DMS79 (cell line): ENCODE results near the gene FRAS1.
"Not testable (repeated sequence)": the region's sequence is repeated elsewhere in the genome, so short reads cannot be mapped to it uniquely, and the experiment has no call there.

Experiments used
- DNase-seq: peaks from one replicate; lab custom pipeline; 2025; lab: John Stamatoyannopoulos, UW

FRAS1 gene, protein sequence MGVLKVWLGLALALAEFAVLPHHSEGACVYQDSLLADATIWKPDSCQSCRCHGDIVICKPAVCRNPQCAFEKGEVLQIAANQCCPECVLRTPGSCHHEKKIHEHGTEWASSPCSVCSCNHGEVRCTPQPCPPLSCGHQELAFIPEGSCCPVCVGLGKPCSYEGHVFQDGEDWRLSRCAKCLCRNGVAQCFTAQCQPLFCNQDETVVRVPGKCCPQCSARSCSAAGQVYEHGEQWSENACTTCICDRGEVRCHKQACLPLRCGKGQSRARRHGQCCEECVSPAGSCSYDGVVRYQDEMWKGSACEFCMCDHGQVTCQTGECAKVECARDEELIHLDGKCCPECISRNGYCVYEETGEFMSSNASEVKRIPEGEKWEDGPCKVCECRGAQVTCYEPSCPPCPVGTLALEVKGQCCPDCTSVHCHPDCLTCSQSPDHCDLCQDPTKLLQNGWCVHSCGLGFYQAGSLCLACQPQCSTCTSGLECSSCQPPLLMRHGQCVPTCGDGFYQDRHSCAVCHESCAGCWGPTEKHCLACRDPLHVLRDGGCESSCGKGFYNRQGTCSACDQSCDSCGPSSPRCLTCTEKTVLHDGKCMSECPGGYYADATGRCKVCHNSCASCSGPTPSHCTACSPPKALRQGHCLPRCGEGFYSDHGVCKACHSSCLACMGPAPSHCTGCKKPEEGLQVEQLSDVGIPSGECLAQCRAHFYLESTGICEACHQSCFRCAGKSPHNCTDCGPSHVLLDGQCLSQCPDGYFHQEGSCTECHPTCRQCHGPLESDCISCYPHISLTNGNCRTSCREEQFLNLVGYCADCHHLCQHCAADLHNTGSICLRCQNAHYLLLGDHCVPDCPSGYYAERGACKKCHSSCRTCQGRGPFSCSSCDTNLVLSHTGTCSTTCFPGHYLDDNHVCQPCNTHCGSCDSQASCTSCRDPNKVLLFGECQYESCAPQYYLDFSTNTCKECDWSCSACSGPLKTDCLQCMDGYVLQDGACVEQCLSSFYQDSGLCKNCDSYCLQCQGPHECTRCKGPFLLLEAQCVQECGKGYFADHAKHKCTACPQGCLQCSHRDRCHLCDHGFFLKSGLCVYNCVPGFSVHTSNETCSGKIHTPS (N-terminal part only)

DNA sequence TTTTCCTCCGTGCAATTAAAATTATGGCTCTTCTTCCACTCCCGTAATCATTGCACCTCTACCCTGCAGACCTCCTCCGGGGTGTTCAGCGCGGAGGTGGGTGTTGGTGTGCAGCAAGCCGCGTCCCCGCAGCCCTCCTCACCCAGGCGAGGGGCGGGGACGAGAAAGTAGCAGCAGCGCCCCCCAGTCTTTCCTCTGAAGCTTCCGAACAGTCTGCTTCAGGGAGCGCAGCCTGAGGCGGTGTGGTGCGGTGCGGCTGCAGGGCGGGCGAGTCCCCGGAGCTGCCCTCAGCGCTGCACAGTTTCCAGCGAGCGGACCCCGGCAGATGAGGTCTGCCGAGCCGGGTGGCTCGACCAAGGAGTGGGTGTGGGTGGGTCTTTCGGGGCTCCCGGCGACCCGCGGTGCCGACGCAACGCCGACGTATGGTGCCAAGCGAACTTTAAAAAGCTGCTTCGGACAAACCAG is at the start of gene FRAS1:
TSS of gene FRAS1 (plus strand) at position 189 of the 465 bp plus-strand sequence. CDS start 687 bp downstream, outside the sequence.
- peak; percentile 50 for DNase-seq

DNA sequence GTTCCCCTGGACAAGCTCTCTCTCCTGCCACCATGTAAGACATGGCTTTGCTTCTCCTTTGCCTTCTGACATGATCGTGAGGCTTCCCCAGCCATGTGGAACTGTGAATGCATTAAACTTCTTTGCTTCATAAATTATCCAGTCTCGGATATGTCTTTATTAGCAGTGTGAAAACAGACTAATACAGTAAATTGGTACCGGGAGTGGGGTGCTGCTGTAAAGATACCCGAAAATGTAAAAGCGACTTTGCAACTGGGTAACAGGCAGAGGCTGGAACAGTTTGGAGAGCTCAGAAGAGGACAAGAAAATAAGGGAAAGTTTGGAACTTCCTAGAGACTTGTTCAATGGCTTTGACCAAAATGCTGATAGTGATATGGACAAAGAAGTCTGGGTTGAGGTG is 46.1 kb upstream of the FRAS1 start:
- not testable (repeated sequence) for DNase-seq

DNA sequence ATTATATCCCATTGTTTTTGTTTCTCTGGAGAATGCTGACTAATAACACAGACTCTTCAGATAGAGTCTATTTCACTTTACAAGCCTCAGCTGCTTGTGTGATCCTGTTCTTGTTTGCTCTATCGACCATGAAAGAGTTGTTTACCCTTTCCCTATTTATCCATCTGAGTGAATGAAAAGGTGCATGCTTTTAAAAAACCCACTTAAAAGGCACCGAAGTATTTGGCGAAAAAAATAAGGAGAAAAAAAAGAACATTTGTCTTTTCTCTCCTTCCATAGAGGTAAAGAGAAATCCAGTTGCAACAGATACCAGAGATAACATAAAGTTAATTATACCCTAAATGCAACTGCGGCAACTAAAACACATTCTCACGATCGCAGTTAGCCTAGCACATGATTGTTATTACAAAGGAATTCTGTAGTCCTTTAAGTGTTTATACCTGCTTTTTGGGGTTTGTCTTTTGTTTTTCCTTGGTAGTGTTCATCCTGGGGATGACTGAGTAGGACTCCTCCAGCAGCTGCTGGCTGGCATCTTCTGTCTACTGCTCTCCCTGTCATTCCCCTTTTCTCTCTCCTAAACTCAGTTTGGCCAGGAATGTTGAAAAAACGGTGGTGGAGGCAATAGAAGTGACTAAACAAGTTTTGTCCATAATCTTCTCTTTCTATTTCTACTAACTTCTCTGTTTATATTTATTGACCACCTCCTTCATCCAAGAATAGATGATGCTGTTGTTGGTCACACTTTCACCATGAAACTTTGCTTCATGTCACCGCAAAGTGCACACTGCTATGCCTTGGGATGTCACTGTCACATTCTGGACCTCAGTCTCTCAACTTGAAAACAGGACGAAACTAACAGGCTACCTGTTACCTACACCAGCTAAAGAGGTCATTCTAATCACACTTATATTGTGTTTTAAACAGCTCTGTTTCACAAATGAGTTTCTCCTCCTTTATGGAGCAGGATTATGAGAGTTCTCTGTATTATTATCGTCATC is 41.9 kb upstream of the FRAS1 start:
- peak; percentile 97 for DNase-seq

DNA sequence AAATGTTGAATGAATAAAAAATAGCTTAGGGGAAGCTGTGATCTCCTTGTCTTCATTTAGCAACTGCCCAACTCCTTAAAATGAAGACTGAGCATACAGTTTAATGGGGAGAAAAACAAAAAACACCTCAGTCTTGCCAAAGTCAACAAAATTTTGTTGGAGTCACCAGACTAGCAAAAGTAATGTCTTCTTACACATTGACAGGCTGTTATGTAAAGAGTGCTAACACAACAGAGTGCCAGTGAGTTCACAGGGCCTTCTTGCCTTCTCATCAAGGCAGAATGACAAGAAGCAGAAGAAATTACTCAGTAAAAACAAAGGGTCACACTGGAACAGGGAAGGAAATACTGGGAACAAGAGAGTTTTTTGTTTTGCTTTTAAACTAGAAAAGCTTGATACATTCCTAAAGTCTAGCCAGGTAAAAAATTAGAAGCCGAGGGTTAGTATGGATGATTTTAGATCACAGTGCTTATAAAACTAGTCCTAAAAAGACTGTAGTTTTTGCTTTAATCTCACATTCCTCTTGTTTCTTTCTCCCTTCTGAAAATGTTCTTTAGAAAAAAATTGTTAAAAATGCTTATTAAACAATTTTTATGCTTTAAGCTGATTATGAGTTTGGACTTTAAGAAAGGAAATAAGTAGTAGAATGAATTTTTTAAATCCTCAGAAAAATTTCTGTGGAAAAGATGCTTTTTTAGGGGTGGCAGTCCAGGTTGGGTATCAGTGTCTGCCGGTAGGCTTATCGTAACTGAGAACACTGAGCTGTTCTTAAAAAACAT is 38.7 kb upstream of the FRAS1 start:
- no peak for DNase-seq

DNA sequence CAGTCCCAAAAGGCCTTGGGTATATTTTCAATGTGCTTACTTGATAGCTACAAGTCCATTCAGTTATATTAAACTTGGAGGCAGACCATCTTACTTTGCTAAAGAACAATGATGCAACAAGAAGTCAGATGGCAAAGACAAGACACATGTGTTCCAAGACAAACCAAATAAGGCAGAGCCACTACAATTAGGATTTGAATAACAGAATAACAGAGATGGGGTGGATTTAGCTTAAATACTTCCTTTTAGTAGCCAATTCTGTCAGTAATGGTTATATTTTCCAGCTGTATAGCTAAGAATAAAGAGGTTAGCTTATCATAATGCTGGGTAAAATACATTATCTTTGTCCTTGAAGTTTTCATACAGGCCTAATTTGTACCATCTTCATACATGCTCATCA is 37.7 kb upstream of the FRAS1 start:
- DNase-seq = no peak

DNA sequence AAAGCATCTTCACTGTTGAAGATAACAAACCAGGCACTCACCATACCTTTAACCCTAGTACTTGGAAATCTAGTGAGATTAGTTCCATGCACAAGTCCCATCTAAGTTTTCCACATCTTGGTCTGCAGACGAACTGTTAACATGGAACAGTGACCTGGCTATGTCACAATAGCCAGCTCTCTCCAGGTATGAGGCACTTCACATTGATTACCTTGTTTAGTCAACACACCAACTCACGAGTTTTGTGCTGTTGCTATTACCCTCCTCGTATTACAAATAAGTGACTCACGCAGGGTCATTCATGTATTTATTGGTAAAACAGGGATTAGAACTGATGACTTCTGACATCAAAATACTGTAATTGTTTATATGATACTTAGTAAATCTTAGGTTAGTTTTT is 36.4 kb upstream of the FRAS1 start:
- DNase-seq = no peak

DNA sequence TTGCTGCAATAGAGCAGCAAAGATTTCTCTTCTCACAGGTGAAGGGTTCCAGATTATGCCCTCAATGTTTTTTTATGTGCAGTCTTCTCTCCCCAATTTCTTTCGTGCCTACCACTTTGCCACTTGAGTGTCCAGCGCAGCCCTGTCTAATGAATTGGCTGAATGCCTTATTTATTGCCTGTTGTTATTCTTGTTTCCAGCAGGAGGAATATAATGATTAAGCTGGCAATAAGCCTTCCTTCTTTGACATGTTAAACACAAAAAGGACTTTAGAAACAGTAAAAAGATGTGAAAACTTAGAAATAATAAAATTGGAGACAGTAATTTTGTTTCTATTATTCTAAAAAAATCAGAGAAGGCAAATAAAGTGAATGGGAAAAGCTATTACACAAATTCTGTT is 34.6 kb upstream of the FRAS1 start:
- DNase-seq = peak; percentile 43

DNA sequence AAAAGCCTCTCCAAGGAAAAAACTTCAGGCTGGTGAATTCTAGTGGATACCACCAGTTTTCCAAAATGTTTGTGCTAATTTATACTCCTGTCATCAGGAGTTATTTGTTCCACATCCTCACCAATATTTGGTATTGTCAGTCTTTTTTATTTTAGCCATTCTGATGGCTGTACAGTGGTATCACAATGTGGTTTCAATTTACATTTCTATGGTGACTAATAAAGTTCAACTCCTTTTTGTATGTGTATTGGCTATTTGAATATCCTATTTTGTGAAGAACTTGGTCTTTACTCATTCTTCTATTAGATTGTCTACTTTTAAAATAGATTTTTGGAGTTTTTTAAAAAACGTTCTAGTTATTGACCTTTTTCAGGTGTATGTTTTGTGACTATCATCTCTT is 33.0 kb upstream of the FRAS1 start:
- DNase-seq = no peak

DNA sequence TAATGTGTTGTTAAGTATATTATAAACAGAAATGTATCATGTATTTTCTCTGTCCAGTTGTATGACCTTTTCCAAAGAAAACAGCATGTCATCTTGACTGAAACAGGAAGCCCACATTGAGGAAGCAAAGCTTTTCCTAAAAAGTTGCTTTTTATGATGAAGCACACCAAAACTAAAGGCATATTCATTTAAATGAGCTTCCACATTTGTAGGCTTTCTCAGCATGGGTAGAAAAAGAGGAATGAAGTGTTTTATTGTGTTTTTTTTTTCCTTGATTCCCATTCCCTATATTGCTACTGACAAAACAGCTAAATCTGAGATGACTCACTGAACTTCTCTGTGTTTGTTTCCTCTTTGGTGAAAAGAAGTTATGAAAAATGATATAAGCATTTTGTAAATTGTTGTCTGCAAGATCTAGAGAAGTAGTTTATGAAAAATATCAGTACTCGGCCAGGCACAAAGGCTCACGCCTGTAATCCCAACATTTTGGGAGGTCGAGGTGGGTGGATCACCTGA is 32.5 kb upstream of the FRAS1 start:
- DNase-seq = no peak

DNA sequence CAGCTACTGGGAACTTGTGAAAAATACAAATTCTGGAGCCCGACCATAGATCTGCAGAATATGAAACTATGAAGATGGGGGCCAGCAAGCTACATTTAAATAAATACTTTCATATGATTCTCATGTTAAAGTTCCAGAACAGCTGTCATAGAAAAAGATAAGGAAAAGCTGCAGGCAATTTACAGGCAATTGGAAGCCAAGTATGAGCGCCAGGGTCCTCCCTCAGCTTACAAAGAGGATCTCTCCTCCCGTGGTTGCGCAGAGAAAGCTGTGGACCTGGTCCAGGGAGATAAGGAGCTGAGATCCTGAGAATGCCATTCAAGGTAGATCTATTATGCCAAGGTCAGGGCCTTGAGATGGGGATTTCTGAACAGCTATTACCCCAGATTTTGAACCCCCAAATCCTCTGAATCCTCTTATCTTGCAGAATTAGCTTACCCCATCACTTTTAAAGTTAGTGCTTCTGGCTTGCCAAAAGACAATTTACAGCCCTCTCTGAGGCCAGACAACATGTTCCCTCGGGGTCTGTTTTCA is 25.6 kb upstream of the FRAS1 start:
- DNase-seq = peak; percentile 21

DNA sequence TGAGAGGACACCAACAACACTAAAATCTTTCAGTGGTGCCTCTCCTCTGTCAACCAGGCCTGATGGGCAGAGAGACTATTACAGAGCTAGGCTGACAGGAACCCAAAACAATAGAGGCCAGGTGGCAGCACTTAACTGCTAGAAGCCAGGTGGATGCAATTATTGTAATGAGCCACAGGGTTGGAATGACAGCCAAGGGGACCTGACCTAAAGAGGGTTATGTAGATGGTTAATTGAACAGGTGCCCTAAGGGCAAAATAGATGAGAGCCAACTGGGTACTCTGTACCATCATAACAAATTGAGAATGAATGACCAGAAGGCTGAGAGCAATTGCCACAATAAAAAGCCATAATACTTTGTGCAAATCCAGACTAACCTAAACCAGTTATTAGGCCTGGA is 24.7 kb upstream of the FRAS1 start:
- DNase-seq = peak; percentile 94

DNA sequence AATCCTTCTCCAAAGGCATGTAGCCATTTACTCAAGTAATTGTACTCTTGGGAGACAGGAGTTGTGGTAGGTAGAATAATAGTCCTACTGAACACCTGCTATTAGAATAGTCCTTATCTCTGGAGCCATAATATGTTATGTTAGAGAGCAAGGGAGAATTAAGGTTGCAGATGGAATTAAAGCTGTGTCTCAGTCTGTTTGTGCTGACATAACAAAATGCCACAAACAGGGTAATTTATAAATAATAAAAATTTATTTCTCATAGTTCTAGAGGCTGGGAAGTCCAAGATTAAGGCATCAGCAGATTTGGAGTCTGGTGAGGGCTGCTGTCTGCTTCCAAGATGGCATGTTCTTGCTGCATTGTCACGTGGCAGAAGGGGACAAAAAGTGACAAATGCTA is 24.2 kb upstream of the FRAS1 start:
- DNase-seq = no peak

DNA sequence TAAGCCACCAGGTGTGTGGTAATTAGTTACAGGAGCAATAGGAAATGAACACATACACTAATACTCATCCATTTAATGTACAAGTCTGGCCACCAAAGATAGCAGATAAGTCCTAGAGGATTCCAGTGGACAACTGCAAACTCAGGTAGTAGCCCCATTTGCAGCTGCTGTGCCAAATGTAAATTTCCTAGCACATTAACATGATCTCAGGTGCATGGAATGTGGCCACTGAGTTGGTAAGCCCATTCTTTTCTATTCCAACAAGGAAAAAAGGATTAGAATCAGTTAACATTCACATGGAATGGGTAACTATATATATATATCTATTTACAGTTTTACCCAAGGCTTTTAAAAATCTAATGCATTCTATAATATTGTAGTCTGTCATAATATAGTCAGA is 23.3 kb upstream of the FRAS1 start:
- DNase-seq = no peak

DNA sequence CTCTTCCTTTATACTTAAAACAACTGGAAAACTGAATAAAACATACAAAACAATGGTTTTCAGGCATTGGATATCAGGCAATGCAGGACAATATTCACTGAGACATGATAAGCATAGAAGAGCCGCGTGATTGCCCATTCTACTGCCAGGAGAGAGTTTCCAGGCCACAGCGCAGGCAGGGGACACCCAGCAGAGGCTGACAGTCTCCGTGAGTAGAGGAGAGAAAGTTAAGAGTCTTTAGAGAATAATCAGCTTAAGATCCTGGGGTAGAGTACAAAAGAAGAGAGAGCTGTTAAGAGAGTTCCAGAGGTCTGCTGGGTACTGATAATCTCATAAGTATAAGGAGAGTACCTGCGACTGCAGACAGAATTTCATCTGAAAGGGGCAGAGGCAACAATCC is 18.4 kb upstream of the FRAS1 start:
- no peak for DNase-seq

DNA sequence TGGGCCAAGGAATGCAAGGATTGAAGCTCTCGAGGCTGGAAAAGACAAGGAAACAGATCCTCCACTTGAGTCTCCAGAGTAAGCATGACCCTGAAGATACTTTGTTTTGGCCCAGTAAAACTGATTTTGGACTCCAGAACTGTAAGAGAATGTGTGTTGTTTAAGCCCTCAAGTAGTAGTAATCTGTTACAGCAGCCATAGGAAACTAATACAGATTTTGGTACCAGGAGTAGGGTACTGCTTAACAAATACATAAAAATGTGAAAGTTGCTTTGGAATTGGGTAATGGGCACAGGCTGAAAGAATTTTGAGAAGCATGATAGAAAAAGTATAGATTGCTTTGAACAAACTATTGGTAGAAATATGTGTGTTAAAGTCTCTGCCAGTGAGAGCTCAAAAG is 17.4 kb upstream of the FRAS1 start:
- no peak for DNase-seq

DNA sequence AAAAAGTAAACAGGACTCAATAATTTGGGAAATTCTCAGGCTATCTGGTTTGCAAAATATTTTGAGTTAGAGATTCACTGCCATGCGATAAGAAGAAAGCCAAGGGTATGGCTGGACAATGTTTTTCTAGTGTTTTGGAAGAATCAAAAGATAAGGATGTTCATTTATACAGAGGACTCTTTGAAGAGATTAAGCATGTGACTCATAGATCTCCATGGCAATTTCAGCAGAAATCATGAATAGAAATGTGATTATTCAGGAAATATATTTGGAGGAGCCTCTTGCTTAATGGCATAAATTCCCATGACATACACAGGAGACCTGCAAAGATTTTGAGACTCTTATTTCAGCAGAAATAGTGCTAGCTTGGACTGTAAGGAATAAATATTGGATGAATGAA is 16.7 kb upstream of the FRAS1 start:
- DNase-seq = no peak

DNA sequence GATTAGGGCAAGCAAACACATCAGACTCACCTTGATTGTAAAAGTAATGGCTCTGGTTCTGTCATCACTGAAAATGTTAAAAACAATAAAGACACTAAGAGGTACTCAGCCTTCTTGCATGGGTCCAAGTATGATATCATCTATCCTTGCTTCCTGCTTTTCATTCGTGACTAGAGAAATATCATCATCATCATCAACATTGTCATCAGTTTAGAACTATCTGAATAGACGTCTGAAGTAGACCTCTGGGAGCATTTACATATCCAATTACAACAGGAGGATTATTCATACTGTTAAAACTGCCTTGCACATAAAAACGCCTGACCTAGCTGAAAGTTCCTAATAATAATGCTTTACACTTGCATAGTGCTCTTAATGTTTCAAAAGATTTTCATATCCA is 9.8 kb upstream of the FRAS1 start:
- no peak for DNase-seq

DNA sequence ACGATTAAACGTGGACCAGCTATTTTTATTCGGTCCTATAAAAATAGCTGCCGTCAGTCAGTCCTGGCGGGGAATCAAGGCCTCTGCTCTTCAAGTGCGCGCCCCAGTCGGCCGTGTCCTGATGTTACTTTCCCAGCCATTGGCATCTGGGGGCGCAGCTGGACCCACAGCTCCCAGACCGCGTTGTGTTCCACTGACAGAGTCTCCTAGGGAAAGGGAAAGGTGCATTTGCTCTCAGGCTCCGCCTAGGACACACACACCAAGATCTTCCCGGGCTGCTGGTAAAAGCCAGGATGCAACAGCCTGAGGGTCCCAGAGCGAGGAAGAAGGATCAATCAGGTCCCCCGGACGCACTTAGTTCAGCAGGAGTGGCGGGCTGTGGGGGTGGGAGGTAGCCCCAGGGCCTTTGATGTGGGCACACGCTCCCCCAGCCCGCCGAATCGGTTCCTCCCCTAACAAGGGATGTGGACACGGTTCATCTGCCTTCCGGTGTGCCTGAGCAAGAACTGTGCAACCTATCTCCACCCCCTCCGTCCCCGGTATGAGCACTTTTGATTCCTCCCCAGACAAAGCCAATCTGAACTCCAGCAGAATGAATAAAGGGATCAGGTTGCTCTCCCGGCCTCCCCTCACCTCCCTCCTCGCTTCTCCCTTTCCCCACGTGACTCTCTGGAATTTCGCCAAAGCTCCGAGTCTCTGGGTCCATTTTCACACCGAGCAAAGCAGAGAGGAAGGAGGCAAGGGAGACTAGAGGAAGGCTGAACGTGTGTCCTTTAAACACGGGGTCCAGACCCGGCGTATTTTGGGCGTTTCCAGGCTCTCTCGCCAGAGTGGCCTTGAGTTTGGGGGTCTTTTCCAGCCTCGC is 626 bp upstream of the FRAS1 start:
- peak; percentile 91 for DNase-seq
